ENCODE data around the gene NUDT16. TPM values are rescaled to one million over a fixed set of nuclear protein-coding genes. Genes with fewer than 3 reads are reported as not detected.

The NUDT16 gene
- total RNA-seq, 1 donor from 2014 or later = 8.4 TPM

Other genes starting within 250 kb of the NUDT16 start
- gene MRPL3, start 121.2 kb downstream of the NUDT16 start, total RNA-seq = 175 and 189 TPM in 2 replicates

Data from activated CD4-positive, alpha-beta T cell treated with anti-CD3 and anti-CD28 coated beads, Interleukin-2, amount 10 ng/mL, durations not matched to agents 24 days and 14 days (primary cell).